GM15510 (cell line): Measurements from ENCODE around the gene TASL.

Experiments used
- POLR2A ChIP-seq: IDR thresholded peaks from 3 replicates; pipeline ENCODE4 v1.6.1; 2011; ENCODE audit warnings: borderline replicate concordance; ENCODE audit not compliant: insufficient read length; ENCODE audit errors: extremely low read depth

TASL gene, protein sequence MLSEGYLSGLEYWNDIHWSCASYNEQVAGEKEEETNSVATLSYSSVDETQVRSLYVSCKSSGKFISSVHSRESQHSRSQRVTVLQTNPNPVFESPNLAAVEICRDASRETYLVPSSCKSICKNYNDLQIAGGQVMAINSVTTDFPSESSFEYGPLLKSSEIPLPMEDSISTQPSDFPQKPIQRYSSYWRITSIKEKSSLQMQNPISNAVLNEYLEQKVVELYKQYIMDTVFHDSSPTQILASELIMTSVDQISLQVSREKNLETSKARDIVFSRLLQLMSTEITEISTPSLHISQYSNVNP

DNA sequence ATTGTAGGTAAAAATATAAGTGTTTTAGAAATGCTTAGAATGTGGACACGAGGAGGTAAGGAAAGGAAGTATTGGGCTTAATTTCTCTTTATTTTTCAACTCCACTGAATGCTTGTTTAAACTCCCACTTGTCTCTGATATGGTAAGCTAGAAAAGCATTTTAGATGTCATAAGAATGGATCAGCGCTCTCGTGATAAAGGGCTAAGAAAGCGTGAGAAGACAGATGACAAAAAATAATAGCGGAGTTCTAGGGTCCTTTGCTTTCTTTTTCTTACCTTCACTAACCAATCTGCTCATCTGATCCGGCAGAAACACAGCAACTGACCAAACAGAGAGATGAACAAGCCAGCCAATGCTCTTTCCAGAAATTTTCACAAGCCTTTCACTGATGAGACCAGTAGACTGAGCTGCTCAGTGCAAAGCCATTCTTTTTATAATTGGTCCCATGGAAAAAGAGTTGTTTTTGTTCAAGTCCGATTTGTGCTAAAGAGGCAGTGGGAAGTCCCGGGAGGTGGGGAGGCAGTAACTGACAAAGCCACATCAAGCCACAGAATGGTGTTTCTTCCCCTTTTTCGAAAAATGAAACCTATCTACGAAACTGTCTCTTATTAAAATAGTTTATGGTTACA, at the start of gene TASL:
TSS of gene TASL (minus strand) at position 405 of the 630 bp plus-strand sequence. CDS start 17,411 bp downstream, outside the sequence.
- peak; percentile 45 for TF ChIP-seq POLR2A

DNA sequence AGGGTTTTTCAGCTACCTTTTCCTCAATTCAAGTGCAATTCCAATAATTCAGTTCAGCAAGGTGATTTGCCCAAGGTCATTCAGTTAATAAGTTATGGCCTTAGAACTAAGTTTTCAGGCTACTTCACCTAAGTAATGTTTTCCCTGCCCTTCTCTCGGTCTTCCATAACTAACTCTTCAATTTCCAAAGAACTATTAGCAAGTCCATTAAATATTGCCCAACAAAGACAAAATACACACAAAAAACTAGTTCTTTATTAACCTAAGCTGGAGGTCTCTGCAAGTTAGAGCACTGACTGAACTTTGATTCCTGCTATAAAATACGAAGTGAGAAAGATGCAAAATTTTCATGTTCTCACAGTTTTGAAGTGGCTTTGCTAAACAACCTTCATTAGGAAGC, 48.8 kb upstream of the TASL start:
- no peak for TF ChIP-seq POLR2A

DNA sequence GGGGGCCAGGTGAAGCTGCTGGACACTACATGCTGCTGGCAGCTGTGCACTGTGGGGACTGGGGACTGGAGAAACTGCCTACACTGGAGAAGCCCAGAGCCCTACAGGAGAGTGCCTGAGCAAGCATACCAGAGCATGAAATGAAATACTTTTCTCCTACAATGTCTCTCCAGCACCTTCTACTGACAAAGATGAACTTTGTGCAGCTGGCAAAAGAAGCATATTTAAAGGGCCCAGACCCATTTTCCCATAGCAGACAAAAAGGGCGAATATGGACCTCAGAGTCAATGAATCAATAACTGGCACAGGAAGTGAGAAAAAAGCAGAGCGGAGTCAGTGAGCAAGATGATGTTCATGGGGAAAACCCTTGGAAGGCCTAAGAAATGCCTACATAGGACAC, 44.8 kb upstream of the TASL start:
- TF ChIP-seq POLR2A, result no peak

DNA sequence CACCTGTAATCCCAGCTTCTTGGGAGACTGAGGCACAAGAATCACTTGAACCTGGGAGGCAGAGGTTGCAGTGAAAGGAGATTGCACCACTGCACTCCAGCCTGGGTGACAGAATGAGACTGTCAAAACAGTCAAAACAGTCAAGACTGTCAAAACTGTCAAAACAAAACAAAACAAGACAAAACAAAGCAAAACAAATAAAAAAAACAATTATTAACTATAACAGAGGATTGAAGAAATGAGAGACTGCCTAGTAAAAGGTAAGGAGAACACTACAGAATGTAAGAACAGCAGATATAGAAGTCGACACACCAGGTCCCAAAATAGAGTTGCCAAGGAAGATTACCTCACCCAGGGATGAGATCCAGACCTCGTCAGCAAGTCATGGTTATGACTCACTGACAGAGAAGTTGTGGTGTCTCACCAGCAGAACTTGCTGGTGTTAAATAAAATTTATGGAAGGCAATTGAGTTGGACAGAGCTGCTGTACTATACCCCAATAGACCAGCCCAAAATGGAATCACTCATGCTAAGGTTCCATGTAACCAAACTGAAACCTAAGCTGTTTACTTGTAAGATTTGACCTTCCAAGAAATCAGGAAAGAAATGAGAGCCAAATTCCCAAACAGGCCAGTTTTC, 43.5 kb upstream of the TASL start:
- no peak for TF ChIP-seq POLR2A

DNA sequence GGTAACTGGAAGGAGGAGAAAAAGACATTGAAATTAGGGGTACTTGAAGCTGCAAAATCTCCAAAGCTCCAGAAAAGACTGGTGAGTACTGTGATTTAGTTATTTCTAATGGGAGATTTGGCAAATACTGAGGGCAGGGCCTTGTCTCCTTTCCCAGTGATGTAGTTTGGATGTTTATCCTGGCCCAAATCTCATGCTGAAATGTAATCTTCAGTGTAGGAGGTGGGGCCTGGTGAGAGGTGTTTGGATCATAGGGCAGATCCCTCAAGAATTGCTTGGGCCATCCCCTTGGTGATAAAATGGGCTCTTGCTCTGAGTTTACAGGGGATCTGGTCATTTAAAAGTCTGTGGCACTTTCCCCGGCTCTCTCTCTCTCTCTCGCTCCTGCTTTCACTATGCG, 42.6 kb upstream of the TASL start:
- no peak for TF ChIP-seq POLR2A

DNA sequence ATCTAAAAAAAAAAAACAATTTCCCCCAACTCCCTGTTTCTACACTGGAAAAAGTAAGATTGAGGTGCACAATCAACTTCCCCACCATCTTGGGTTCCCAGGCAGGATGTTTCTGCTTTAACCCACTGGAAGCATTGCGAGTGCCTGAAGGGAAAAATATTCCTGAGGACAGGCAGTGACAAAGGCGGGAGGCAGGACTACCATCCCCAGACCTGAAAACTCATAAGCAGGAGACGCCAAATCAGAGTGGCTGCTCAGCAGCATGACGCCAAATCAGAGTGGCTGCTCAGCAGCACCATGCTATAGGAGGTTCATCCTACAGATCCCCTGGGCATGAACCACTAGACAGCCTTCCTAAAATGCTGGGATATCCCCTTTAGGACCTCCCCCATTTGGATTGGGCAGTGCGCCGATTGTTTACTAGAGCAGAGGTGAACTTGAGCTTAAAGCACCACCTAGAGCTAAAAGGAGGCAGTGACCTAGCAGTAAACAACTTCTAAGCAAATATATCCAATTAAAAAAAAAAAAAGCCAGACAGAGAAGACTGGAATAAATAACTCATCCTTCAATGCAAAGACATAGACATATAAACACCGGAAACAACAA, 40.7 kb upstream of the TASL start:
- no peak for TF ChIP-seq POLR2A

DNA sequence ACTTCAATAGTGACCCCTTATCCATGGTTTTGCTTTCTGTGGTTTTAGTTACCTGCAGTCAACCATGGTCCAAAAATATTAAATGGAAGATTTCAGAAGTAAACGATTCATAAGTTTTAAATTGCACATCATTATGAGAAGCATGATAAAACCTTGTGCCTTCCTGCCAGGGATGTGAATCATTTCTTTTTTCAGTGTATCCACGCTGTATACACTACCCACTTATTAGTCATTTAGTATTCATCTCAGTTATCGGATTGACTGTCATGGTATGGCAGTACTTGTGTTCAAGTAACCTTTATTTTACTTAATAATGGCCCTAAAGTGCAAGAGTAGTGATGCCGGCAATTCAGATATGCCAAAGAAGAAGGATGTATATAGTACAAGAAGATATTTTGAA, 37.7 kb upstream of the TASL start:
- no peak for TF ChIP-seq POLR2A

DNA sequence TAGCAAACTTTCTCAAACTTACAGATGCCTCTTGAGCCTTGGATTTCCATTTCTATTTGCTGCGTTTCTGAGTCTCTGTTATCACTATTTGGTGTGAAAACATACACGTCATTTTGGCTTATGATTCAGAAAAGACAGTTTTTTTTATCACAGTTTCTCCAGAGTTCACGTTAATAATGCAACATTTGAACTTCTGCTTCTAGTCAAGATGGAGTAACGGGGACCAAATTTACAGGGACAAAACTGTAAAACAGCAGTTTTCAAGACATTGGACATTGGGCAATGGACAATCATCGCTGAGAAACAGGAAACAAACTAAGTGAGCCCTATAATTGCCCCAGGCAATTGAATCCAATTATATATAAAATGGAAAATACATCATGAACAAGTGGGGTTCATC, 36.2 kb upstream of the TASL start:
- no peak for TF ChIP-seq POLR2A

DNA sequence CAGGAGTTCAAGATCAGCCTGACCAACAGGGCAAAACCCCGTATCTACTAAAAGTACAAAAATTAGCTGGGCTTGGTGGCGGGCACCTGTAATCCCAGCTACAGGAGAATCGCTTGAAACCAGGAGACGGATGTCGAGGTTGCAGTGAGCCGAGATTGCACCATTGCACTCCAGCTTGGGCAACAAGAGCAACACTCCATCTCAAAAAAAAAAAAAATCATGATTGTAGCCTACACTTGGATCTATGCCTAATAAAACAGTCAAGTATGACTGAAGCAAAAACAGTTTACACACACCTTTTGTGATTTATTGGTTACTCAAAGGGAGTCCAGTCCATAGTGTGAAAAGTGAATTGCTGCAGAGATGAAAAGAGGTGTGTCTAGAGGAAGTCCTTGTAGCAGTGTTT, 34.7 kb upstream of the TASL start:
- no peak for TF ChIP-seq POLR2A

DNA sequence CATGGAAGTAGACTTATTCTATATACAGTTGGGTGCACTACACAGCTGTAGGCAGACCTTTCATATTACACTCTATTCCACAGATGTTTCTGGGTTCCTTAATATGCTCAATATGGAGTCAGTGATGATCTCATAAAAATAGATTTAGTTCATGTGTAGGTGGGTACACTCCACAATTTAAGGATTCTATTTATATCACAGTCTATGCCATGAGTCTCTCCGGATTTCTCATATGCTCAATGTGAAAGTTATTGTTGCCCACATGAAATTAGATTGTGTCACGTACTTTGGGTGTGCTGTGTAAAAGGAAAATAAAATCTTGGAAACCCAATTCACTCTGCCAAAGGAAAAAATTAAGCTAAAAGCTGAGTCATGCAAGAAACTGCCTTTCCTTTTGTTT, 32.5 kb upstream of the TASL start:
- no peak for TF ChIP-seq POLR2A

DNA sequence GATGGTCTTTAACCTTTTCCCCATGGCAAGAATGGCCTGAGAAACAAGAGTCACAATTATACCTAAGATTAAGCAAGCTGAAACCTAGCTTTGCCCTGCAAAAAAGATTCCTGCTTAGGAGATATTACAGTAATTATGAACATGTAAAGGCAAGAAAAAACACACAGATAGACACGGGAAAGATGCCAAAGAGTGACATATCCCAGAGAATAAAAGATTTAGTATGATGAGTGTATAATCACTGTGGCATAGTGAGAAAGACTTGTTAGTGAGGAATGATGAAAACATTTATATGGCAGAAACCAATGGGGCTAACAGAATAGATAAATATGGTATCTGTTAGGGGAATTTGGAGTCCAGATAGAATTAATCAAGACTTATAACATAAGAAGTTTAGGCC, 29.6 kb upstream of the TASL start:
- no peak for TF ChIP-seq POLR2A

DNA sequence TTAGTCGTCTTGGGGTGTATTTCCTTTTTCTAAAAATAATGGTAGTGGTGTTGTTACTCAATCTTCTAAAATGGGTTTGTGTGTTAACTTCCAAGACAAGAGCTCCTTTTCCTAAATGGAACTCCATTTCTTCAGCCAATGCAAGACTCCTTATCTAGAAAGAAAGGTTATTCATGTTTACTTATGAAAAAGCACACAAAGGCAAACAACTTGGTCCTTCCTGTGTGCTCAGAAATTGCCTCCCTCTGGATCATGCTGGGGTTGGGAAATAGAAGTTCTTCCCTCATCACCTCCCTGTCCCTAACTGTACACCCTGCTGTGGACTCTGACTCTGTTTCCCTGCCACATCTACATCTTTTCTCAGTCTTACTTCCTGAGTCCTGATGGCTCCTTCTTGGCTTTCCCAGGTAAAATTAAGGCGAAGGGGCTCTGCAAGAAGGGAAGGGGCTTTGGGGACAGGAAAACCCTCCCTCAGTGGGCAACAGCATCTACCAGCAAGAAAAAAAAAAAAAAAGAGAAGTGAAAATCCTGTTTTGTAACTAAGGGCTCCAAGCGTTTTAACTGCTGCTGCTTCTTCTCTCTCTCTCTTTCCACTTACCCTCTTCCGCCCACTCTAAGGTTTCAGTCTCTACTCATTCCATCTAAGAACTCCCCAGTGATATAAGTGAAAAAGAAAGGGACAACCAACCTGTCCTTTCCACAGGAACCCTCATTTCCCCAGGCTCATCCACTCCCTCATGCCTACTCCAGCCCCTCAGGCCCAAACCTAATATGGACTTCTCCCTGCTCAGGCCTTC, 19.8 kb upstream of the TASL start:
- TF ChIP-seq POLR2A, result no peak

DNA sequence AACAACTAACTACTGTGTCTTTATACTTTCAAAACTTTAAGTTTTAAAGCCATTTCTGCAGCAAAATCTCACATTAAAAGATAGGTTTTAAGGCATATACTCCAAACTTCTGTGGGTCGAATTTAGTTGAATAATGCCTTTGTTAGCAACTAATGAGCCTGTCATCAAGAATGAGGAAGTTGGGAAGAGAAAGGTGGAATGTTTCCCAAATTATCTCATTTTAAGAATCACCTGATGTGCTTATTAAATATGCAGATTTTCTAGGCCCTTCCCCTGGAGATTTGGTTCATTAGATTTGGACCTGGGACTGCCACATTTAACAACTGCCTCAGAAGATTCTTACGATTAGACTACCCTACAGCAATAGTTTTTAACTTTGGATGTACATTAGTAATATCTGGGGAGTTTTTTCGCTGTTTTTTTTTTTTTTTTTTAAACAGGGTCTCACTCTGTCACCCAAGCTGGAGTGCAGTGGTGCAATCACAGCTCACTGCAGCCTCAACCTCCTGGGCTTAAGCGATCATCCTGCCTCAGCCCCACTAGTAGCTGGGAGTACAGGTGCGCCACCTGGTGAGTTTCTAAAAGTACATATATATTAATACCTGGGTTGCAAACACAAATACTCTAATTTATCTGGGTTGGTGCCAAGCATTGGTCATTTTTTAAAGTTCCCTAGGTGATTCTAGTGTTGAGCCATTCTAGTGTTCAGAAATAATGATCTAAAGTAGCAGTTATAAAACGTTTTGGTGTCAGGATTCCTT, 16.1 kb upstream of the TASL start:
- TF ChIP-seq POLR2A, result no peak

DNA sequence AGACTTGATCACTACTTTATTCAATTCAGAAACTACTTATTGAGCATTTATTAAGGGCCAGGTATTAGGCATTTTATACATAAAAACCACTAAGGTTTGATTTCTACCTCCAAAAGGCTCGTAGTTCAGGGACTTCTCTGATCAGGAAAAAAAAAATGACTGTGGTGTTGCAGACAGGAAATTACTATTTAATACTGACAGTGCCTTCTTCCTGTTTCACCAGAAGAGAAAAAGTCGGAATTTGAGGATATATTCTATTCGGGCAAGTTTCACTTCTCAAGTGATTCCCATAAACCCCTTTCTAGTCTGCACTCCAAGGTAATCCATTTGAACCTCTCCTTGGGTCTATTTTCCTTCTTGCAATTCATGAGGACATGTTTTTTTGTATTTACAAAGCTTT, 15.3 kb upstream of the TASL start:
- TF ChIP-seq POLR2A, result no peak
